CD1c-positive myeloid dendritic cell (primary cell): ENCODE data around the gene STK35.

Experiments used
- DNase-seq: peaks from one replicate; pipeline ENCODE4 v3.0.0-alpha.2; 2016; ENCODE audit errors: extremely low spot score

The STK35 gene

GRCh38 chr20:2133318-2134183 is 31.9 kb downstream of the STK35 start:
- peak; percentile 20 for DNase-seq

- DNase-seq, result no peak
Measured at GRCh38 chr20:2135013-2135412, 33.4 kb downstream of the STK35 start.

DNA sequence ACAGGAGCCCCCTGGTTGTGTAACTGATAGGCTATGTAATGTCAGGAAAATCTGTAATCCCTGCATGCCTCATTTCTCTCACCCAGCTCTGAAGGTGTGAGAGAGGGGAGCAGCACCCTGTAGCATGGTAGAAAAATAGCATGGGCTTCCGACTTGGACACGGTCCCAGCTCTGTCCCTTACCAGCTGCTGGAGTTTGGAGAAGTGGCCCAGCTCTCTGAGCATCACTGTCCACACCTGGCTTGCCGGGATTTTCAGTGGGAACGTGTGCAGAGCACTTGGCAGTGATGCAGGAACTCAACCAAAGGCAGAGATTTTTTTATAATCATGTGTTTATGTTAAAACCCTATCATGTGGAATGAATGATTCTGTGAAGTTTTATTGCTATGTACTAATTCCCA is 34.6 kb downstream of the STK35 start:
- no peak for DNase-seq

- DNase-seq, result no peak
Measured at GRCh38 chr20:2137552-2138201, 36.0 kb downstream of the STK35 start.

DNA sequence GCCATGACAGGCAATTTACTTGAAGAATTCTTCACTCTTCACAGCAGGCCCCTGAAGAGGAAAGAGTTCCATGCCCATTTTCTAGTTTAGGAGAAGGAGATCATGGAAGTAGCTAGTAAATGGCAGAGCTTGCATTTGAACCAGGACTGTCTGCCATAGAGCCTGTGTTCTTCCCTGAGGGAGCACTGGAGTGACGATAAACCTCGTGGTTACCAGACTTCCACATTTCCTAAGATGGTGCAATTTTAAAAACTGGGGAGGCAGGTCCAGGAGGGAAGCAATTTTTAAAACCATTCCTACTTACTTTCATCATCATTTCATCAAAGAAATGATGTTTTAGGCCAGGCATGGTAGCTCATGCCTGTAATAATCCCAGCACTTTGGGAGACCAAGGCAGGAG is 36.8 kb downstream of the STK35 start:
- DNase-seq, result peak; percentile 7

DNA sequence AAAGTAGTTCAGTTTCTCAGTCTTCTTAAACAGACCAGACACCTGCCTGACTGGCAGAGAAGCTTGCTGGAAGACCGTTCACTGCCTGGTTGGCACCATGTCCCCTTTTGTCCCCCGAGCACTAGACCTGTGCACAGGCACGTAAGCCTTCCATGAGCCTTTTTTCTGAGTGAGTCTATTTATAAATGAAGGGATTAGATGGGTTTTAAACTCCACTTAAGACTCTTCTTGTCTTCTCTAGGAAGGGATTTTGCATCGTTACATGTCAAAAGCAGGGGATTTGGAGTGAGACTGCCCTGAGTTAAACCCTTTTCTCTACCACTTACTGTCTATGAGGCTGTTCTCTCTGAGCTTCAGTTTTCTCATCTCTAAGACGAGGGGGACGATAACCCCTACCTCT is 37.6 kb downstream of the STK35 start:
- DNase-seq, result no peak

- DNase-seq, result no peak
Measured at GRCh38 chr20:2139736-2140135, 38.1 kb downstream of the STK35 start.

GRCh38 chr20:2140561-2140960 is 38.9 kb downstream of the STK35 start:
- DNase-seq, result no peak

- no peak for DNase-seq
Measured at GRCh38 chr20:2141600-2142575, 40.3 kb downstream of the STK35 start.

GRCh38 chr20:2142649-2143048 is 41.0 kb downstream of the STK35 start:
- no peak for DNase-seq

- DNase-seq, result no peak
Measured at GRCh38 chr20:2143594-2143993, 42.0 kb downstream of the STK35 start.

GRCh38 chr20:2144850-2145249 is 43.2 kb downstream of the STK35 start:
- no peak for DNase-seq

- no peak for DNase-seq
Measured at GRCh38 chr20:2145376-2145775, 43.7 kb downstream of the STK35 start.

DNA sequence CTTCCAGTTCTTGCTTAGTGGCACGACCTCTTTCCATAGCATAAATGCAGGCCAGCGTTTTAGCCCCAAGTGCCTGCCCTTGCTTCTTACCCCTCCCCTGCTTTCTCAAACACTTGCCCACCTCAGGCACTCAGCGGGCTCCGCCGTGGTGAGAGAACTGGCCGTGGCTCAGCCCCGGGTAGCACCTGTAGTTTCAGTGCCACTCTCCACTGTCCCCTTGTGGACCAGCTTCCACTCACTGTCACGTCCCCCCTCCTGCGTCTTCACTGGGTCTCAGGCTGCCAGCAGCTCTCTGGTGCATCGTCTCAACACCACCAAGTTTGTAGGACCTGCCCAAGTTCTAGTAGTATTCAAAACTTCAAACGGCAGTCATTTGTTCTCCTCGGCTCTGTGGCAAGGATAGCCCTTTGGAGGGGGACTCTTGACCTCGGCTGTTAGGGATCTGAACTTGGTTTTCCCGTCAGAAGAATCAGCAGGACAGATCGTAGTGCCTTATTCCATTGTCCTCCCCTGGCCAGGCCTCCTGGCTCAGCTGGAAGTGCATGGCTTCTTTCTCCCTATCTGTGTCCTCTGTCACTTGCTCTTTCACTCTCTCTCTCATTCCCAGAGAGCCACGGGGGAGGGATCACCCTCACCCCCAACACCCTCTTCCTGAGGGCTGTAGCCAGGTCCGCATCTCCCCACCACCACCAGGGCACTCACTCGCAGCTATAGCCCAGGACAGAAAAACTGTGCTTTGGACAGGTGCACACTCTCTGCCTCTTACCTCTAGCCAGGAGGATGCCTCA is 44.6 kb downstream of the STK35 start:
- no peak for DNase-seq

DNA sequence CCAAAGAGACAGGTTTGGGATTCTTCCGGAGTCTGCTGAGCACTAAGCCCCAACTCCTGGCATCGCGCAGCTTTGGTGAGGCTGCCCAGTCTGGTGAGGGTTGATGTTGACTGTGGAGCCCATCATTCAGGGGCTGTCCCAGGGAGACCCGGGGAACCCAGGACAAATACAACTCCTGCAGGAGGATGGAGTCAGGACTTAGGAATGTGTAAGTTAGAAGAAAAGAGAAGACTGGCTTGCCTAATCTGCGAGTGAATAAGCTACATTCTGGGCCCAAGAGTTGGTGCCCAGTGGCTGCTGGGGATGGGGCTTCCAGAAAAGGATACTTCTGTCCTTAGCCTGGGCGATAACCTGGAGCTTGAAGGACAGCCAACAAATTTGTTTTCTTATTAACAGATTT is 47.9 kb downstream of the STK35 start:
- no peak for DNase-seq

DNA sequence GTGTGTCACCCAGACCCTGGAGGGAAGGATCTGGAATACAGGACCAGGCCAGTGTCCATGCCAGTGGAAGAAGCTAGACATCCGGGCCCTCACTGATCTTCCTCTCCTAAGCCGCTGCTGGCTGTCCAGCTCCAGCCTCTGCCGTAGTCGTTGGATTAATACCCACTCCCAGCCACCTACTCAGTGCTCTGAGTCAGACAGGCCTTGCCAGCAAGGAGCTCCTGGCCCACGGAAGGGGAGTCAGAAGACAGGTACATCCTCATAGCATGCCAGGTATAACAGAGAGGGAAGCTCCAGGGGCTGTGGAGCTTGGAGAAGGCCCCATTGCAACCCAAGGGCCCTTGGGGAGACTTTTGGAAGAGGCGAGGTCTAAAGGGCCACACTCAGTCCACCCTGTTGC is 49.0 kb downstream of the STK35 start:
- no peak for DNase-seq

DNA sequence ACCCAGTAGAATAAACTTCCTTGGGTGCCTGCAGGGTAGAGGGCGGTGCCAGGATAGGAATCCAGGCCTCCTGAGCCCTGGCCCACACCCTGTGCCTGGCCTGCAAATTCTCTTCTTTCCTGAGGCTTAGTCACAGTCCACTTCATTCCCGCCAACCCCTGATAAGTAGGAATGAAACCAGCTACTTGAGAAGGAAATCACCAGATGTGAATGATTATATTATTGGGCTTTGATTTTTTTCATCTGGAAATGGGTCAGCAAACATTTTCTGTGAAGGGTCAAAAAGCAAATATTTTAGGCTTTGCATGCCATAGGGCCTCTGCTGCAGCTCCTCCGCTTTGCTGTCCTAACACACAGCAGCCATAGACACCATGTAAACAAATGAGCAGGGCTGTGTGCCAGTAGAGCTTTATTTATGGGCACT is 50.2 kb downstream of the STK35 start:
- DNase-seq, result no peak

DNA sequence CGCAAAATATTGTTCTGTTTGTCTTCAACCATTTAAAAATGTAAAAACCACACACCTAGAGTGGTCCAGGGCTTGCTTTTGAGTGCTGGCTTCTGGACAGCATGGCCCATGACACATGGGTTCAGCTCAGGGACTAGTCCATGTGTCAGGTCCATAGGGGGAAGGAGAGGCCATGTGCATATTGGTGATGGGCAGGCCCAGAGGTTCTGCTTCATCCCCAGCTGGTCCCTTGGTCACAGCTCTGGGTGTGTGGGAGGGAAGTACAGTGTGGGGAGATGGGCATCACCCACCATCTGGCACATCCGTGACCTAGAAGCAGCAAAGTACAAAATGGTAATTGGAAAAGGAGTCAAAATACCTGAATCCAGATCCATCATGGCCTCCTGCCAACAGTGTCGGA is 50.7 kb downstream of the STK35 start:
- DNase-seq, result no peak

GRCh38 chr20:2153326-2153725 is 51.7 kb downstream of the STK35 start:
- DNase-seq, result no peak

GRCh38 chr20:2156224-2156623 is 54.6 kb downstream of the STK35 start:
- no peak for DNase-seq
